Stomach (tissue), 9 donors: ENCODE results near the gene LDB2. TPM values are rescaled to one million over a fixed set of nuclear protein-coding genes. Genes with fewer than 3 reads are reported as not detected.

Source experiments
- DNase-seq, 2 donors: peaks; one replicate each; pipeline versions ENCODE4 v3.0.0 to v3.0.0-alpha.2; 2013 to 2019
- H3K27ac ChIP-seq, 5 donors: fragments of 200-600 bp in 4 of 5; sonication (generic) in 4 of 5; one replicate each; pipeline ENCODE4 v1.5.1; 2013 to 2019; ENCODE audit warnings: mild to moderate bottlenecking in 1 of 5, moderate library complexity in 1 of 5
- H3K27me3 ChIP-seq, 3 donors: fragments of 200-600 bp; sonication (generic); one replicate each; pipeline ENCODE4 v1.5.1; 2017 to 2019; ENCODE audit warnings: mixed run types in 1 of 3
- H3K36me3 ChIP-seq, 4 donors: fragments of 200-600 bp; sonication (generic); 1 replicate in 3 of 4; 2 replicates in 1 of 4; pipeline ENCODE4 v1.5.1; 2016 to 2019
- H3K4me1 ChIP-seq, 4 donors: fragments of 200-600 bp; sonication (generic); one replicate each; pipeline ENCODE4 v1.5.1; 2016 to 2019
- H3K4me3 ChIP-seq, 4 donors: fragments of 200-600 bp; sonication (generic) in 3 of 4; one replicate each; pipeline ENCODE4 v1.5.1; 2016 to 2019; ENCODE audit warnings: mild to moderate bottlenecking in 1 of 4
- H3K9me3 ChIP-seq, 4 donors: fragments of 200-600 bp; sonication (generic); one replicate each; pipeline ENCODE4 v1.5.1; 2016 to 2019
- EP300 ChIP-seq: sonication (generic); formaldehyde crosslinking; IDR thresholded peaks from one replicate; pipeline ENCODE4 v1.6.1; 2017; ENCODE audit warnings: antibody characterized with exemption
- POLR2A ChIP-seq, 4 donors: fragments of 450-650 bp; IDR thresholded peaks; one replicate each; pipeline ENCODE4 v1.6.1; 2016; ENCODE audit warnings: antibody characterized with exemption in 4 of 4, control low read depth in 2 of 4, mild to moderate bottlenecking in 1 of 4, moderate library complexity in 1 of 4
- POLR2AphosphoS5 ChIP-seq, 3 donors: sonication (generic); formaldehyde crosslinking; IDR thresholded peaks; one replicate each; pipeline ENCODE4 v1.6.1; 2016; ENCODE audit warnings: antibody characterized with exemption in 3 of 3
- WGBS, 5 donors: extraction: QIAGEN DNeasy Blood & Tissue Kit in 3 of 5; methylation state at CpG; one replicate each; pipeline versions ENCODE4 v1.1.5 to v1.1.7; 2013 to 2018; 5-methylcytosine and 5-hydroxymethylcytosine counted together
- intact Hi-C: fragments of 100-400 bp; cut with DNase I; formaldehyde crosslinking; loops from one replicate; pipeline ENCODE4 v1.15.1; 2023; ENCODE audit warnings: low total_unique reads
- polyA plus RNA-seq, 3 donors: library from polyadenylated mRNA; stranded (reverse); fragments of 200-250 nt; gene quantifications; one replicate each; pipeline ENCODE4 v1.2.3, GENCODE V29; 2013
- total RNA-seq, 5 donors: library from RNA; depleted of rRNA; stranded (reverse); fragments of >200 nt; gene quantifications; one replicate each; pipeline versions ENCODE4 v1.1.0 to v1.2.3, GENCODE V29; 2014 to 2016
- TF ChIP-seq, protein P1 (sequence below), 7 experiments: fragments of 450-650 bp in 4 of 7; fragments of 200-600 bp in 3 of 7; sonication (generic) in 3 of 7; IDR thresholded peaks; one replicate each; pipeline ENCODE4 v1.5.1; 2016 to 2019; ENCODE audit warnings: antibody characterized with exemption in 7 of 7, control low read depth in 2 of 7, mild to moderate bottlenecking in 1 of 7
- donor health status: healthy with polysubstance abuse.
- donor health status: Bipolar disorder and iron deficiency.
- donor health status: healthy.

The LDB2 gene
- total and polyA plus RNA-seq, 8 donors = 6.2 to 63.3 (median 12.8) TPM

DNA sequence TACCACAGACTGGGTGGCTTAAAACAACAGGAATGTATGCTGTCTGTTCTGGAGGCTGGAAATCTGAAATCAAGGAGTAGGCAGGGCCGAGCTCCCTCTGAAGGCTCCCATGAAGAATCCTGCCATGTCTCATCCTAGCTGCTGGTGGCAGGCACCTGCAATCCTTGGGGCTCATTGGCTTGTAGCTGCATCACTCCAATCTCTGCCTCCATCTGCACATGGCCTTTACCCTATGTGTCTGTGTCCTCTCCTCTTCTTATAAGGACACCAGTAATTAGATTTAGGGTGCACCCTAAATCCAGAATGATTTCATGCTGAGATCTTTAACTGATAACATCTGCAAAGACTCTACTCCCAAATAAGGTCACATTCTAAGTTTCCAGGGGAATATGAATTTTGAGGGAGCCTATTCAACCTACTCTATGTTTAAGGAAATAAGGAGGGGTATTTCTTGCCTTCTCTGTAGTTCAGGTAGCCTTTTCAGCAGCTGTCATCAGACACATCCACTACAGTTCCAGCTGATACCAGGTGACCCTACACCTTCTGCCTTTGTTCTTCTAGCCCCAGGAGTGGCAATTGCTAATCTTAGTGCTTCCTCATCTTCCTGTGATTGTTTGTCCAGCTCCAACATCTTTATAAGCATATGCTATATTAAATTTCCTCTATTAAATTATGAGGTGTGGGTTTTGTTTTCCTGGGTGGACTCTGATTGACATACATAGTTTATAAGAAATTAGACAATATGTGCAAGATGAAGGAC is 377.1 kb downstream of the LDB2 start:
- WGBS, 5 donors = 60 to 97% (median 83%) methylated on average over 1 of the region's 1 CpG
- Histone ChIP-seq H3K4me3 (no peak overlapping the region), H3K27ac (no peak overlapping the region), H3K27me3 (no peaks in the 10 kb centered on the region), H3K4me1 (peaks cover 0 to 7% (median 0%) of the 10 kb centered on the region in 4 donors), H3K36me3 (no peaks in the 10 kb centered on the region), H3K9me3 (no peaks in the 10 kb centered on the region)
- intact Hi-C loops = no loop called here
- TF ChIP-seq, protein P1, sequence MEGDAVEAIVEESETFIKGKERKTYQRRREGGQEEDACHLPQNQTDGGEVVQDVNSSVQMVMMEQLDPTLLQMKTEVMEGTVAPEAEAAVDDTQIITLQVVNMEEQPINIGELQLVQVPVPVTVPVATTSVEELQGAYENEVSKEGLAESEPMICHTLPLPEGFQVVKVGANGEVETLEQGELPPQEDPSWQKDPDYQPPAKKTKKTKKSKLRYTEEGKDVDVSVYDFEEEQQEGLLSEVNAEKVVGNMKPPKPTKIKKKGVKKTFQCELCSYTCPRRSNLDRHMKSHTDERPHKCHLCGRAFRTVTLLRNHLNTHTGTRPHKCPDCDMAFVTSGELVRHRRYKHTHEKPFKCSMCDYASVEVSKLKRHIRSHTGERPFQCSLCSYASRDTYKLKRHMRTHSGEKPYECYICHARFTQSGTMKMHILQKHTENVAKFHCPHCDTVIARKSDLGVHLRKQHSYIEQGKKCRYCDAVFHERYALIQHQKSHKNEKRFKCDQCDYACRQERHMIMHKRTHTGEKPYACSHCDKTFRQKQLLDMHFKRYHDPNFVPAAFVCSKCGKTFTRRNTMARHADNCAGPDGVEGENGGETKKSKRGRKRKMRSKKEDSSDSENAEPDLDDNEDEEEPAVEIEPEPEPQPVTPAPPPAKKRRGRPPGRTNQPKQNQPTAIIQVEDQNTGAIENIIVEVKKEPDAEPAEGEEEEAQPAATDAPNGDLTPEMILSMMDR (IDR thresholded peaks at IDR 0.05) = no peak
- TF ChIP-seq EP300 (no peak), POLR2A (IDR thresholded peaks at IDR 0.05) (no peak), POLR2AphosphoS5 (IDR thresholded peaks at IDR 0.05) (no peak)
- DNase-seq = no peak

DNA sequence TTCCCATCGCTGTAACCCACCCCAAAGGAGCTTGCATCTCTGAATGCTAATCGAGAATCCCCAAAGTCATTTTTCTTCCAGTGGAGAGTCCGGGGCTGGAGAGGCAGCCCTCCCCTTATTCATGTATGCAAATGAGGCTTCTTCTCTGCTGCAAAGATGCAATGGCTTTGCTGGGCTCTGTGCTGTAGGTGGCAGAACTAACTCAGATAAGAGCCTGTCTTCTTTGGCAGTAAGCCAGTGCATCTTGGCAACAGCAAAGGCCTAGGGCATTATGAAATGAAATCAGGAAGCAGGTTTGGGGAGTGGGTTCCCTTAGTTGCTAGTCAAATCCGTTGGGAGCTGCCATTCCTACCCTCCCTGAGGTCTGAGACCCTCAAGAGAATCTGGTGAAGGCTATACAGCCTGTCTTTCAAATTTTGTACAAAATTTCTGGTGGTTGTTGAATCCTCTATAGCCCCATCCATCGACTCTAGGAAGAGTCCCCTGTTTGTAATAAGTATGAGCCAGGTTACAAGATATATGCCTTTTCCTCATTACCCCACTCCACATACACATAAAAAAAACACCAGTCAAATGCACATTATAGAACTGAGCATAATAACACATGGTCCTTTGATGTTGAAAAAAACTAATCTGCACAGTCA is 381.5 kb downstream of the LDB2 start:
- Histone ChIP-seq H3K27me3 (no peaks in the 10 kb centered on the region), H3K27ac (no peak overlapping the region), H3K4me1 (peaks cover 0 to 7% (median 0%) of the 10 kb centered on the region in 4 donors), H3K36me3 (no peaks in the 10 kb centered on the region), H3K4me3 (no peak overlapping the region), H3K9me3 (no peaks in the 10 kb centered on the region)
- TF ChIP-seq, protein P1 (IDR thresholded peaks at IDR 0.05) = peak in 2 of 7 experiments; percentile 13 to 15
- TF ChIP-seq EP300 (no peak), POLR2AphosphoS5 (IDR thresholded peaks at IDR 0.05) (peak in 2 of 3 donors; percentile 6 to 8)
- DNase-seq = peak; percentile 36 to 86
- intact Hi-C loops = no loop called here
- 49 to 61% (median 58%) methylated on average over 5 of the region's 5 CpGs for WGBS, 5 donors

DNA sequence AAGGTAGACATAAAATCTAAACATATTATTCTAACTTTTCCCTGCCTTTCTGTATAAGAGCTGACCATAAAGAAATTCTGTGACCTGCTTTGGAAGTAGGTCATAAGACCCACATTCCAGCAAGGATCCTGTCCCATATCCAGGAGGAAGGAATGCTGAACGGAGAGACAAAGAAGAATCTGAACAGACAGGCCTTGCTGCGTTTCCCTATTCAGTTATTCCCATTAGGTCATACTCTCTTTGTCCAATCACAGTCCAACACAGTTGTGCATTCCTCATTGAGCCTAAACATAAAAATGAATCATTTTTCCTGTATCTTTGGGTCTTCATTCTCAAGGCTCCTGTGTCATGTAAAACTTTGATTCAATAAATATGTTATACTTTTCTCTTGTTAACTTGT is 384.6 kb downstream of the LDB2 start:
- TF ChIP-seq, protein P1 (IDR thresholded peaks at IDR 0.05) = no peak
- TF ChIP-seq POLR2A (IDR thresholded peaks at IDR 0.05) (no peak), POLR2AphosphoS5 (IDR thresholded peaks at IDR 0.05) (no peak), EP300 (no peak)
- no peaks in the 10 kb centered on the region for H3K27me3 ChIP-seq
- peaks cover 0 to 9% (median 3%) of the 10 kb centered on the region in 4 donors for H3K9me3 ChIP-seq
- no peak for DNase-seq
- no peak overlapping the region for H3K27ac ChIP-seq
- peaks cover 0 to 7% (median 0%) of the 10 kb centered on the region in 4 donors for H3K4me1 ChIP-seq
- intact Hi-C loops = no loop called here
- H3K36me3 ChIP-seq = peaks cover 0 to 7% (median 2%) of the 10 kb centered on the region in 4 donors
- H3K4me3 ChIP-seq = no peak overlapping the region
- 81 to 91% (median 89%) methylated on average over 2 of the region's 2 CpGs for WGBS, 5 donors

DNA sequence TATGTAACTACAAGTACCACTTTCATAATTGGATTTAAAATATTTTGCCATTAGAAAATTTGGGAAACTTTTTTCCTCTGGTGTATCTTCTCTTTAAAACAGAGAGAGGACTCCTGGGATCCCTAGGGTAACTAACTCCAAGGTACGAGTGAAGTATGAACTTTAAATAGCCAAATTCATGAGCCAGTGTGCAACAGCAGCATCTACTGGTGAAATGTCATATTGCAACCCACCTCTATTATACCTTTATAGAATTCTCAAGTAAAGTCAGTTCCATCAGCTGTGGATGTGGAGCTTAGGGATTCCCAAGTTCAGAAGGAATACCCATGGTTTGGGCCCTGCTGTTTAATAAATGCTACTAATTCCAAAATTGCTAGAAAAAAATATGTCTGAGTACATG is 389.5 kb downstream of the LDB2 start:
- TF ChIP-seq POLR2AphosphoS5 (IDR thresholded peaks at IDR 0.05) = no peak
- no peak for TF ChIP-seq POLR2A (IDR thresholded peaks at IDR 0.05)
- TF ChIP-seq, protein P1 (IDR thresholded peaks at IDR 0.05) = no peak
- TF ChIP-seq EP300 = no peak

More for the DNA sequence above, 389.5 kb downstream of the LDB2 start:
- Histone ChIP-seq H3K27me3 (no peaks in the 10 kb centered on the region), H3K4me3 (no peak overlapping the region), H3K27ac (no peak overlapping the region), H3K4me1 (no peaks in the 10 kb centered on the region), H3K9me3 (peaks cover 0 to 9% (median 3%) of the 10 kb centered on the region in 4 donors), H3K36me3 (peaks cover 0 to 35% (median 16%) of the 10 kb centered on the region in 4 donors)
- DNase-seq = no peak
- 81 to 96% (median 89%) methylated on average over 1 of the region's 1 CpG for WGBS, 5 donors
- intact Hi-C loops = no loop called here
